ENCODE data around the gene PKN2. TPM values are rescaled to one million over a fixed set of nuclear protein-coding genes. Genes with fewer than 3 reads are reported as not detected.

The PKN2 gene
- total and polyA plus RNA-seq, 2 of the 4 experiments (the other 2 are of a cell fraction): 12.7 to 22.2 TPM

DNA sequence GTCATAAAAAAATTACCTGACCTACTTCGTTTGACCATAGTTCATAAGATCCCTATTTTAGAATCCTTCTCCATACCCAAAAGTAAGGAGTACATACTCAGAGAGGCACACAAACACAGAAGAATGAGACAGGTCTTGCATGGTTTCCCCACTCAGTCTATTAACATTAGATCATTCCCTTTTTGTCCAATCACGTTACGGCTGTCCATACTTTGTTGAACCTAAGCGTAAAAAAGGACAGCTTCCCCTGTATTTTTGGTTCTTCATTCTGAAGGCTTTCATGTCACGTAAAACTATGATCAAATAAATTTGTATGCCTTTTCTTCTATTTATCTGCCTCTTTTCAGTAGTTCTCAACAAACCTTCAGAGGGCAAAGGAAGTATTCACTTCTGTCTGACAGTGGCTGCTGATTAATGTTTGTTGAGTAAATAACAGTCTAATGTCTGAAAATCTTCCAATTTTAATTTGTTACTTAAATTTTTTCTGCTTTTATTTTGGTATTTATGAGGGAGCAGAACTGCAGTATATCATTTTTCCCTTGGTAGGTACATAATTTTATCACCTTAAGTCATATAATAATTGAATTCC, 16.4 kb downstream of the PKN2 start:
- in situ Hi-C loops (cut with MboI; ENCODE audit: low sequenced_read_pairs): no loop called here
- no TSS peak for BruUV-seq (replicated peaks)
- H3K4me2 ChIP-seq (ENCODE audit: low read depth, low read length): no peak overlapping the region
- H4K91ac ChIP-seq (ENCODE audit: insufficient read depth, low read depth, low read length): no peak overlapping the region
- POLR2A ChIA-PET (ENCODE audit: unreplicated experiment): no interaction called here
- no peak overlapping the region for H2BK20ac ChIP-seq (ENCODE audit: low read depth, low read length)
- no peak overlapping the region for H4K8ac ChIP-seq (ENCODE audit: low read depth in 2 of 2, low read length in 2 of 2)
- no peak overlapping the region for H2BK120ac ChIP-seq (ENCODE audit: low read depth, low read length)
- WGBS, 2 experiments (ENCODE audit: extremely low coverage in 2 of 2, insufficient read length in 1 of 2): 96% methylated on average over 3 of the region's 5 CpGs; no CpG with 5 or more reads in 1 of the 2 experiments
- H4K5ac ChIP-seq (ENCODE audit: low read depth, low read length): no peak overlapping the region
- no peak overlapping the region for H3K23ac ChIP-seq (ENCODE audit: low read depth, low read length)
- CTCF ChIA-PET: no interaction called here
- H3K27ac ChIP-seq (ENCODE audit: insufficient read depth, low read length): no peak overlapping the region
- peaks cover 17 to 49% of the 10 kb centered on the region in 2 experiments for H3K79me1 ChIP-seq (ENCODE audit: low read depth in 1 of 2, low read length in 2 of 2)
- no peak for DNase-seq
- H2BK15ac ChIP-seq (ENCODE audit: low read depth, low read length): no peak overlapping the region
- H3K4me1 ChIP-seq (ENCODE audit: control insufficient read depth, insufficient read depth, low read length): peaks cover 9% of the 10 kb centered on the region; the same call in 1 of the 2 replicates
- H3K9me1 ChIP-seq (ENCODE audit: insufficient read depth, low read length): 0 out of 2 replicates have a peak, but pooled peaks cover 2% of the 10 kb centered on the region
- no peaks in the 10 kb centered on the region for H3K36me3 ChIP-seq (ENCODE audit: control insufficient read depth, insufficient read depth, low read length)
- no peaks in the 10 kb centered on the region for H3K9me3 ChIP-seq (ENCODE audit: control insufficient read depth, insufficient read depth, low read length)
- no peak overlapping the region for H3K56ac ChIP-seq (ENCODE audit: extremely low read depth, insufficient read depth, low read length)
- no peak overlapping the region for H2AFZ ChIP-seq (replicated peaks; ENCODE audit: low read length, poor library complexity)
- peaks cover 7% of the 10 kb centered on the region; the same call in 1 of the 2 replicates for H4K20me1 ChIP-seq (ENCODE audit: insufficient read depth, low read length)
- H2BK5ac ChIP-seq (ENCODE audit: low read depth, low read length, poor library complexity, severe bottlenecking): no peak overlapping the region
- H3K4ac ChIP-seq (ENCODE audit: low read depth, low read length): no peak overlapping the region
- no peak overlapping the region for H3K9ac ChIP-seq (ENCODE audit: low read depth, low read length)
- dilution Hi-C loops (cut with HindIII; ENCODE audit: low sequenced_read_pairs, unreplicated experiment): no loop called here
- H3K27me3 ChIP-seq (ENCODE audit: control insufficient read depth, insufficient read depth, low read length): no peaks in the 10 kb centered on the region
- no peak overlapping the region for H3K4me3 ChIP-seq (ENCODE audit: insufficient read depth, low read depth, low read length)
- no peak for ATAC-seq (ENCODE audit: low read depth)
- TF ChIP-seq MXI1 (IDR thresholded peaks at IDR 0.05; ENCODE audit: borderline replicate concordance, low read depth, low read length) (no peak), CEBPB (IDR thresholded peaks at IDR 0.05; ENCODE audit: low read depth, low read length) (no peak), RCOR1 (IDR thresholded peaks at IDR 0.05; ENCODE audit: insufficient replicate concordance, low read length) (no peak)
- intact Hi-C loops (cut with micrococcal nuclease): no loop called here
- no peak overlapping the region for H2AK9ac ChIP-seq (replicated peaks; ENCODE audit: low read depth, low read length, poor library complexity)
- no peak overlapping the region for H2AK5ac ChIP-seq (ENCODE audit: low read depth, low read length)
- no peak overlapping the region for H3K18ac ChIP-seq (ENCODE audit: low read depth, low read length)
- H3K14ac ChIP-seq (replicated peaks; ENCODE audit: low read depth, low read length): no peak overlapping the region
